Caco-2 (cell line): Measurements from ENCODE around the gene MED9. TPM values are rescaled to one million over a fixed set of nuclear protein-coding genes. Genes with fewer than 3 reads are reported as not detected.

Experiments
- BruUV-seq: library from RNA; stranded (reverse); fragments of 400-500 nt; replicated peaks from 2 replicates; lab custom pipeline; 2021; lab: Mats Ljungman, UMichigan
- CTCF ChIA-PET: fragments of 300-600 bp; sonication (Branson Sonifier 250); formaldehyde crosslinking; loops from one replicate; lab custom pipeline; 2022; ENCODE audit warnings: antibody characterized with exemption; lab: Charles Lee
- POLR2A ChIA-PET: fragments of 300-600 bp; sonication (Branson Sonifier 250); formaldehyde crosslinking; loops from one replicate; lab custom pipeline; 2022; ENCODE audit warnings: antibody characterized with exemption; lab: Charles Lee
- DNase-seq, 2 experiments: peaks; one replicate each; pipeline versions ENCODE4 v3.0.0 to v3.0.0-alpha.2; 2020 to 2022
- H3K27me3 ChIP-seq: replicated peaks from 2 replicates; pipeline ENCODE4 v1.6.0; 2011; ENCODE audit warnings: low read length; ENCODE audit not compliant: control insufficient read depth, insufficient read depth
- H3K36me3 ChIP-seq: 2 replicates; pipeline ENCODE4 v1.5.1; 2011; ENCODE audit warnings: low read length; ENCODE audit not compliant: control insufficient read depth, insufficient read depth
- H3K4me1 ChIP-seq: fragments of 250-450 bp; sonication (Bioruptor Pico); 2 replicates; pipeline ENCODE4 v1.5.1; 2020; ENCODE audit warnings: mild to moderate bottlenecking
- H3K4me3 ChIP-seq: 2 replicates; pipeline ENCODE4 v1.5.1; 2011; ENCODE audit warnings: low read depth, mild to moderate bottlenecking, control low read depth, low read length
- H3K9me3 ChIP-seq: fragments of 250-450 bp; sonication (Bioruptor Pico); 2 replicates; pipeline ENCODE4 v1.5.1; 2020; ENCODE audit warnings: mild to moderate bottlenecking, moderate library complexity
- H3K27ac Mint-ChIP-seq: one replicate; pipeline ENCODE4 v1.8.0; 2022; ENCODE audit warnings: mixed read lengths; ENCODE audit not compliant: unreplicated experiment
- H3K27me3 Mint-ChIP-seq: one replicate; pipeline ENCODE4 v1.8.0; 2022; ENCODE audit warnings: mixed read lengths; ENCODE audit not compliant: insufficient read depth, unreplicated experiment
- H3K36me3 Mint-ChIP-seq: one replicate; pipeline ENCODE4 v1.8.0; 2022; ENCODE audit warnings: mild to moderate bottlenecking, mixed read lengths; ENCODE audit not compliant: insufficient read depth, unreplicated experiment
- H3K4me1 Mint-ChIP-seq: one replicate; pipeline ENCODE4 v1.8.0; 2022; ENCODE audit warnings: low read depth, mixed read lengths; ENCODE audit not compliant: unreplicated experiment
- H3K4me3 Mint-ChIP-seq: one replicate; pipeline ENCODE4 v1.8.0; 2022; ENCODE audit warnings: mild to moderate bottlenecking, moderate library complexity, mixed read lengths; ENCODE audit not compliant: unreplicated experiment
- H3K9me3 Mint-ChIP-seq: one replicate; pipeline ENCODE4 v1.8.0; 2022; ENCODE audit warnings: mixed read lengths; ENCODE audit not compliant: unreplicated experiment
- CTCF ChIP-seq, 2 experiments: fragments of 200-600 bp in 1 of 2; IDR thresholded peaks; 1 replicate in 1 of 2; 2 replicates in 1 of 2; pipeline versions ENCODE4 v1.5.1 to v1.8.0; 2011 to 2022; ENCODE audit warnings: antibody characterized with exemption in 1 of 2, control low read depth in 1 of 2, inconsistent platforms in 1 of 2, low read depth in 1 of 2, low read length in 1 of 2, mild to moderate bottlenecking in 1 of 2, moderate library complexity in 1 of 2; ENCODE audit not compliant: insufficient read depth in 1 of 2, severe bottlenecking in 1 of 2, unreplicated experiment in 1 of 2
- intact Hi-C: fragments of 100-400 bp; cut with micrococcal nuclease; formaldehyde crosslinking; loops from one replicate; pipeline ENCODE4 v1.10.0; 2022; ENCODE audit not compliant: unreplicated experiment
- total RNA-seq: library from RNA; stranded (reverse); gene quantifications from 2 replicates; pipeline ENCODE4 v1.2.3, GENCODE V29; 2022

MED9 gene
- total RNA-seq, 1 experiment from 2014 or later = 24.9 TPM

- Mint-ChIP-seq H3K4me3 (no peak overlapping the region), H3K27me3 (peaks cover 2% of the 10 kb centered on the region), H3K36me3 (peaks cover 8% of the 10 kb centered on the region), H3K4me1 (no peaks in the 10 kb centered on the region), H3K9me3 (peaks cover 12% of the 10 kb centered on the region), H3K27ac (no peak overlapping the region)
- H3K4me3 ChIP-seq = no peak overlapping the region
- no peak for TF ChIP-seq CTCF (IDR thresholded peaks at IDR 0.05; ENCODE audit: insufficient read depth in 1 of 2, low read depth in 1 of 2, low read length in 1 of 2, severe bottlenecking in 1 of 2, unreplicated experiment in 1 of 2)
- no peaks in the 10 kb centered on the region for H3K36me3 ChIP-seq
- no peak for DNase-seq
- CTCF ChIA-PET = no interaction called here
- no peaks in the 10 kb centered on the region for H3K27me3 ChIP-seq
- BruUV-seq = no TSS peak
- H3K9me3 ChIP-seq = peaks cover 2% of the 10 kb centered on the region; the same call in 1 of the 2 replicates
- intact Hi-C loops = no loop called here
- no peaks in the 10 kb centered on the region for H3K4me1 ChIP-seq
- POLR2A ChIA-PET = no interaction called here
Observed at GRCh38 chr17:17456251-17456650, 20.5 kb upstream of the MED9 start.

- no peaks in the 10 kb centered on the region for H3K27me3 ChIP-seq
- Mint-ChIP-seq H3K27me3 (peaks cover 2% of the 10 kb centered on the region), H3K27ac (no peak overlapping the region), H3K36me3 (peaks cover 8% of the 10 kb centered on the region), H3K9me3 (peaks cover 12% of the 10 kb centered on the region), H3K4me3 (no peak overlapping the region), H3K4me1 (no peaks in the 10 kb centered on the region)
- TF ChIP-seq CTCF (IDR thresholded peaks at IDR 0.05; ENCODE audit: insufficient read depth in 1 of 2, low read depth in 1 of 2, low read length in 1 of 2, severe bottlenecking in 1 of 2, unreplicated experiment in 1 of 2) = no peak
- no peaks in the 10 kb centered on the region for H3K36me3 ChIP-seq
- POLR2A ChIA-PET = no interaction called here
- BruUV-seq = no TSS peak
- intact Hi-C loops = no loop called here
- DNase-seq = no peak
- H3K9me3 ChIP-seq = peaks cover 2% of the 10 kb centered on the region; the same call in 1 of the 2 replicates
- CTCF ChIA-PET = no interaction called here
- H3K4me3 ChIP-seq = no peak overlapping the region
- H3K4me1 ChIP-seq = no peaks in the 10 kb centered on the region
Observed at GRCh38 chr17:17457680-17458079, 19.1 kb upstream of the MED9 start.

GRCh38 chr17:17460038-17460437 is 16.8 kb upstream of the MED9 start:
- H3K27ac Mint-ChIP-seq = no peak overlapping the region
- Histone ChIP-seq H3K9me3 (peaks cover 2% of the 10 kb centered on the region; the same call in 1 of the 2 replicates), H3K4me1 (no peaks in the 10 kb centered on the region), H3K4me3 (no peak overlapping the region), H3K36me3 (no peaks in the 10 kb centered on the region), H3K27me3 (no peaks in the 10 kb centered on the region)
- TF ChIP-seq CTCF (IDR thresholded peaks at IDR 0.05; ENCODE audit: insufficient read depth in 1 of 2, low read depth in 1 of 2, low read length in 1 of 2, severe bottlenecking in 1 of 2, unreplicated experiment in 1 of 2) = no peak
- no peaks in the 10 kb centered on the region for H3K4me1 Mint-ChIP-seq
- ChIA-PET CTCF (interaction anchor here (0.6 kb wide), 1 partner anchor 13 kb away, joined by 3 read pairs; no protein-coding TSS in a partner anchor), POLR2A (no interaction called here)
- no peak for DNase-seq
- no TSS peak for BruUV-seq
- H3K27me3 Mint-ChIP-seq = peaks cover 6% of the 10 kb centered on the region
- peaks cover 8% of the 10 kb centered on the region for H3K36me3 Mint-ChIP-seq
- H3K4me3 Mint-ChIP-seq = no peak overlapping the region
- intact Hi-C loops = loop anchor here (1.0 kb wide), 1 partner anchor 42 kb away; no protein-coding TSS in a partner anchor
- peaks cover 12% of the 10 kb centered on the region for H3K9me3 Mint-ChIP-seq
